Sigmoid colon (tissue), 4 donors: ENCODE results near the gene DHX16.

Experiments
- POLR2A ChIP-seq, 2 donors: fragments of 450-650 bp; IDR thresholded peaks; one replicate each; pipeline ENCODE4 v1.6.1; 2016; ENCODE audit warnings: antibody characterized with exemption in 2 of 2, mild to moderate bottlenecking in 2 of 2, moderate library complexity in 2 of 2
- POLR2AphosphoS5 ChIP-seq, 4 donors: sonication (generic); formaldehyde crosslinking; IDR thresholded peaks; one replicate each; pipeline ENCODE4 v1.6.1; 2017; ENCODE audit warnings: antibody characterized with exemption in 4 of 4
- TF ChIP-seq, protein P1 (sequence below), 4 experiments: fragments of 450-650 bp in 3 of 4; fragments of 200-600 bp in 1 of 4; IDR thresholded peaks; one replicate each; pipeline ENCODE4 v1.5.1; 2016 to 2019; ENCODE audit warnings: antibody characterized with exemption in 4 of 4, mild to moderate bottlenecking in 3 of 4, moderate library complexity in 2 of 4

DNA sequence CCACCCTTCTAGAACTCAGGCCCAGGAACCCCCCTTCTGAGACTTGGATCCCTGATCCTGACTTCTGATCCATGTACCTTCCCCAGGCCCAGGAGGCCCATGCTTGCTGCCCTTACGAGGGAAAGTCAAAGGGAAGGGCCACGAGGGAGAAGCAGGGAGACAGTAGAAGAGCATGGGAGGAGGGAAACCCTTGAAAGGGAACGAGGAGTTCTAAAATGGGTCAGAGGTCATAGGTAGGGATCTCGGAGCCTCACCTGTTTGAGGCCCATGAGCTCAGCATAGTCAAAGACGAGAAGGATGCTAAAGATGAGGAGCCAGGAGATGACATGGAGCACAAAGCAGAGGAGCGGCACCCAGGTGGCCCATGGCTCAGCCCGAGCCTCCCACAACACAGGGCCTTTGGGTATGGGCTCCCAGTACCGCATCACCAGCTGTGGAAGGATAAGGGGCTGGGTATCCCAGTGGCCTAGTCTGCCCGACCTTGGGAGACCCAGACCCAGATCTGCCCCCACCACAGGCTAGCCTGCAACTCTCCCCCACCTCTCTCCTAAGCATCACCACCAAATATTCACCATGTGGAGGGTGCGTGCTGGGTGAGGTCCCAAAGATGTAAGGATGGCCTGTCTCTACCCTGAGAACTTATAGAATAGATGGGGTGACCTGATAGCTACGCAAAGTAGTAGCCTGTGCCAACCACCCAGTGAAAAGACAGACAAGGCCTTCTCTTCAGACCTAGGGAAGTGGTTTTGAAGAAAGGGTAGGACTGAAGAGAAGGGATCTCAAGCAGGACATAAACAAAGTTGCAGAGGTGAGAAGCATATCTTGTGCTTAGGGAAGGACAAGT is 16.4 kb upstream of the DHX16 start:
- TF ChIP-seq, protein P1, sequence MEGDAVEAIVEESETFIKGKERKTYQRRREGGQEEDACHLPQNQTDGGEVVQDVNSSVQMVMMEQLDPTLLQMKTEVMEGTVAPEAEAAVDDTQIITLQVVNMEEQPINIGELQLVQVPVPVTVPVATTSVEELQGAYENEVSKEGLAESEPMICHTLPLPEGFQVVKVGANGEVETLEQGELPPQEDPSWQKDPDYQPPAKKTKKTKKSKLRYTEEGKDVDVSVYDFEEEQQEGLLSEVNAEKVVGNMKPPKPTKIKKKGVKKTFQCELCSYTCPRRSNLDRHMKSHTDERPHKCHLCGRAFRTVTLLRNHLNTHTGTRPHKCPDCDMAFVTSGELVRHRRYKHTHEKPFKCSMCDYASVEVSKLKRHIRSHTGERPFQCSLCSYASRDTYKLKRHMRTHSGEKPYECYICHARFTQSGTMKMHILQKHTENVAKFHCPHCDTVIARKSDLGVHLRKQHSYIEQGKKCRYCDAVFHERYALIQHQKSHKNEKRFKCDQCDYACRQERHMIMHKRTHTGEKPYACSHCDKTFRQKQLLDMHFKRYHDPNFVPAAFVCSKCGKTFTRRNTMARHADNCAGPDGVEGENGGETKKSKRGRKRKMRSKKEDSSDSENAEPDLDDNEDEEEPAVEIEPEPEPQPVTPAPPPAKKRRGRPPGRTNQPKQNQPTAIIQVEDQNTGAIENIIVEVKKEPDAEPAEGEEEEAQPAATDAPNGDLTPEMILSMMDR (IDR thresholded peaks at IDR 0.05) = no peak
- no peak for TF ChIP-seq POLR2AphosphoS5 (IDR thresholded peaks at IDR 0.05)
- no peak for TF ChIP-seq POLR2A (IDR thresholded peaks at IDR 0.05)
